IPS-15b (cell line): ENCODE measurements around the gene TEX101.
"Not testable (repeated sequence)": the region's sequence is repeated elsewhere in the genome, so short reads cannot be mapped to it uniquely, and the experiment has no call there.

Source experiments
- H3K27me3 ChIP-seq: one replicate; pipeline ENCODE4 v1.6.1; 2013; ENCODE audit warnings: low read length; ENCODE audit not compliant: control insufficient read depth, insufficient read depth
- H3K36me3 ChIP-seq: one replicate; pipeline ENCODE4 v1.6.1; 2013; ENCODE audit warnings: low read length; ENCODE audit not compliant: control insufficient read depth, insufficient read depth
- H3K4me1 ChIP-seq: one replicate; pipeline ENCODE4 v1.6.1; 2013; ENCODE audit warnings: mild to moderate bottlenecking, low read length; ENCODE audit not compliant: control insufficient read depth, insufficient read depth
- H3K4me3 ChIP-seq: one replicate; pipeline ENCODE4 v1.5.1; 2013; ENCODE audit warnings: low read depth, low read length
- H3K9ac ChIP-seq: one replicate; pipeline ENCODE4 v1.6.1; 2013; ENCODE audit warnings: low read depth, mild to moderate bottlenecking, low read length
- H3K9me3 ChIP-seq: one replicate; pipeline ENCODE4 v1.6.1; 2013; ENCODE audit warnings: mild to moderate bottlenecking, low read length; ENCODE audit not compliant: control insufficient read depth, insufficient read depth

TEX101 gene, protein sequence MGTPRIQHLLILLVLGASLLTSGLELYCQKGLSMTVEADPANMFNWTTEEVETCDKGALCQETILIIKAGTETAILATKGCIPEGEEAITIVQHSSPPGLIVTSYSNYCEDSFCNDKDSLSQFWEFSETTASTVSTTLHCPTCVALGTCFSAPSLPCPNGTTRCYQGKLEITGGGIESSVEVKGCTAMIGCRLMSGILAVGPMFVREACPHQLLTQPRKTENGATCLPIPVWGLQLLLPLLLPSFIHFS

DNA sequence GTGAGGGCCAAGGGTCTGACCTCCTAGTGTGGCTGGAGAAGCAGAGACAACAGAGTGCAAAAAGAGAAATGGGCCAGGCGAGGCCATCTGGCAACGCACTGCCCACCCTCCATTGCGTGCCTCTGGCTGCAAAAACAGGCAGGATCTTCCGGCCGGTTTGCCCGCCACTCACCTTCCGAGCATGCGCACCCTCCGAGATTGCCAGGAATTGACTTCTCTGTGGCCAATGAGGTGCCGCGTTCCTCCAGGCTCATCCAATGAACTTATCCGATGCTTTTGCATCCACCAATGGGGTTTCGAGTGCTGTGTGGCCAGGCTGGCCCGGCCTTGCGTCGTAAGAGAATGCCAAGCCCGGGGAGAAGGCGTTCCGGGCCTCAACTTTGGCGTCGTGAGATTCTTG, at the start of gene TEX101:
Gene TEX101, plus strand, starts transcription at position 337 of the 400 bp plus-strand sequence. CDS start 1,030 bp downstream, outside the sequence.
- Histone ChIP-seq H3K36me3 (no peaks in the 10 kb centered on the region), H3K9me3 (no peaks in the 10 kb centered on the region), H3K27me3 (no peaks in the 10 kb centered on the region), H3K4me1 (no peaks in the 10 kb centered on the region), H3K9ac (no peak within 1 kb of the TSS), H3K4me3 (no peak within 1 kb of the TSS)

DNA sequence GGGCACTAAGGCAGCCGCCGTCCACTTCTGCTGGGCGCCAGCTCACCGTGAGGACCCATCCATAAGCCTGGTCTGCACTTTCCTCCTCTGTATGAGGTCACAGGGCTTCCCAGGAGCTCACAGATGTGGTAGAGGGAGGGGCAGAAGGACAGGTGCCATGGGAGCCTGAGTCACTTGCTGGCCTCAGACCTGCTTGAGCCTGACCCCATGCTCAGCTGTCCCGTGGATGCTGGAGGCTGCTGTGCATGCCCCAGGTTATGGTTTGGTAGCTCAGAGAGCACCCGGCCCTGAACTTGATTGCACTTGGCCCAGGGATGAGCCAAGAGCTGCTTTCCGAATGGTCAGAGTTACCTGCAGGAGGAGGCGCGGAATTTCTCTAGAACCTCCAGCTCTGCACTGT, 49.0 kb upstream of the TEX101 start:
- H3K9ac ChIP-seq, H3K4me3 ChIP-seq, H3K4me1 ChIP-seq, H3K27me3 ChIP-seq, H3K36me3 ChIP-seq, H3K9me3 ChIP-seq: not testable (repeated sequence)

DNA sequence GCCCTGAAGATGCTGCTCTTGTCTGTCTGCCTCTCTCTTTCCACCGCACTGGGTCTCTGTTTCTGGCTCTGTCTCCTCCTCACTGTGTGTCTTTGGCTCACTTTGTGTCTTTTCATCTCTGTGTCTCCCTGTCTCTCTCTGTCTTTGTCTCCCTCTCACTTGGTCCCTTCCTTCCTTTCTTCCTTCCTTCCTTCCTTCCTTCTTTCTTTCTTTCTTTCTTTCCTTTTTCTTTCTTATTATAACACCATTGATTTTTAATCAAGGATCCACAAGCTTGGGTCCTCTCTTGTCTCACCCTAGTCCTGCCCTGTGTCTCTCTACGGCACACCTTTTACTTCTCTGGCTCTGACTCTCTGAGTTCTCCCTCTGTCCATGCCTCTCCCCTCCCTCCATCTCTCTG, 46.9 kb upstream of the TEX101 start:
- Histone ChIP-seq H3K36me3 (no peaks in the 10 kb centered on the region), H3K4me1 (no peaks in the 10 kb centered on the region), H3K27me3 (no peaks in the 10 kb centered on the region), H3K4me3 (no peak overlapping the region), H3K9ac (no peak overlapping the region), H3K9me3 (no peaks in the 10 kb centered on the region)

DNA sequence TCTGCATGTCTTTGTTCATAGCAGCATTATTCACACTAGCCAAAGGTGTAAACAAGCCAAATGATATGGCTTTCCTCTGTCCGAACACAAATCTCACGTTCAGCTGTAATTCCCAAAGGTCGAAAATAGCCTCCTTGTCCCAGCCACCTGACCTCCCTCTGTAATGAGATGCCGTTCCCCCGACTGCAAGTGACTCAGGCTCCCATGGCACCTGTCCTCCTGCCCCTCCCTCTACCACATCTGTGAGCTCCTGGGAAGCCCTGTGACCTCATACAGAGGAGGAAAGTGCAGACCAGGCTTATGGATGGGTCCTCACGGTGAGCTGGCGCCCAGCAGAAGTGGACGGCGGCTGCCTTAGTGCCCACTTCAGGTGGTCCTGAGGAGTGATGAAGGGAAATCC, 45.8 kb upstream of the TEX101 start:
- not testable (repeated sequence) for H3K36me3 ChIP-seq, H3K4me1 ChIP-seq, H3K9ac ChIP-seq, H3K27me3 ChIP-seq, H3K9me3 ChIP-seq, H3K4me3 ChIP-seq

DNA sequence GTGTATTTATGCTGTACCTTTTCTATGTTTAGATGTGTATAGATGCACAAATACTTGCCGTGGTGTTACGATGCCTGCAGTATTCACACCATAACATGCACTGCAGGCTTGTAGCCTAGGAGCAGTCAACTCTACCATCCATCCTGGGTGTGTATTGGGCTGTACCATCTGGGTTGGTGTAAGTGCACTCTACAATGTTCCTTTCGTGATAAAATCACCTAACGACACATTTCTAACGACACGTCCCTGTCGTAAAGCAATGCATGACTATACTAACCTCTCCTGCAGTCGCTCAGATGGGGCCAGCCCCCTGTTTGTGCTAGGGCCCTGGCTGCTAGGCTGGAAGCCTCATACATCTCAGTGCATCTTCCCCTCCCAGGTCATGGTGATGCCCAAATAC, 42.8 kb upstream of the TEX101 start:
- no peak overlapping the region for H3K9ac ChIP-seq
- no peaks in the 10 kb centered on the region for H3K9me3 ChIP-seq
- H3K4me3 ChIP-seq = no peak overlapping the region
- H3K27me3 ChIP-seq = no peaks in the 10 kb centered on the region
- H3K4me1 ChIP-seq = no peaks in the 10 kb centered on the region
- H3K36me3 ChIP-seq = no peaks in the 10 kb centered on the region

DNA sequence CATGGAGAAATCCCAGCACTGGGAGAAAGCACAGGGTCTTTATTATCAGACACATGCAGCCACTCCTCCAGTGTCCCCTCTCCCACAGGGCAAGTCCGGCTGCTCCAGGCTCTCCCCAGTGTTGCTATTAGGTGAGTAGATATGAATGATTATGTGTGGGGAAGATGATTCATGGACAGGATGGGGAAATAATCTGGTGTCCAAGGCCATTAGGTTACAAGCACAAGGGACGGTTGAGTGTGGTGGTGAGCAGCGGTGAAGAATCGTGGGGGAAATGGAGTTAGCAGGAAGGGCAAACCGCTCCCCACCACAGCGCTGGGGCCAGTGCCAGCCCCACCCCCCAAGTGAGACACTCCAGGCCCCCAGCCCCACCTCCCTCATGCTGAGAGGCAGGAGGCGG, 42.2 kb upstream of the TEX101 start:
- H3K9me3 ChIP-seq = no peaks in the 10 kb centered on the region
- no peaks in the 10 kb centered on the region for H3K36me3 ChIP-seq
- H3K4me3 ChIP-seq = no peak overlapping the region
- H3K4me1 ChIP-seq = no peaks in the 10 kb centered on the region
- H3K9ac ChIP-seq = no peak overlapping the region
- H3K27me3 ChIP-seq = no peaks in the 10 kb centered on the region

DNA sequence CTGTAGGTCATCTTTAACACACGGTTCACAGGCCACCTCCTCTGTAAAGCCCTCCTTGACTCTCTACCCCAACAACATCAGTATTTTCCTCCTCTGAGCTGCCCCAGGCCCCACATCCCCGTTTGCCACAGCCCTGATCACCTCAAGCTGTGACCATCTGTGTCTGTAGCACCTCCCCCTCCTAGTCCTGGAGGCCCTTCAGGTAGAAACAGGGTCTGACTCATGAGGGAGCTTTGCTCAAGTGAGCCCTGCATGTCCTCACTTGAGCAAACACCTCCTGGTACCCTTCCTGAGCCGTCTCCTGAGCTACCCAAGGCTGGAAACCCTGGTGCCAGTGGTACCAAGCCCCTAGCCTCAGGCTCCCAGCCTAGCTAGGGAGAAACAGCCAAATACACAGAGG, 37.1 kb upstream of the TEX101 start:
- not testable (repeated sequence) for H3K36me3 ChIP-seq, H3K9ac ChIP-seq, H3K9me3 ChIP-seq, H3K4me1 ChIP-seq, H3K27me3 ChIP-seq, H3K4me3 ChIP-seq

DNA sequence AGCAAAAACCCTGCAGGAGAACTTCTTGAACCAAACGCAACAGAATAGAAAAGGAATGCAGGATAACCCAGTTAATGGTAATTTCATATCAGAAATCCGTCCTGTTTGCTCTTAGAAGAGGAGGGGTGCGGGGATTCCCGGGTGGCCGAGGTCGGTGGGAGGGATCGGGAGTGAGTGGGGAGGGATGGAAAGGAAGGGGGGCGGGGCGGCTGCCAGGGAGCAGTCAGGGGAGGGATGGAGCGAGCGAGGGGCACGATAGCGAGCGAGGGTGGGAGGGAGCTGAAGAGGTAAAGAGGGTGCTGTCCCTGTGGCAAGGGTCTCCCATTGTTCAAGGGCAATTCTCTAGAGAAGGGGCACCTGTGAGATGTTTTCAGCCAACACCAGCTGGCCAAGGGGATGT, 34.7 kb upstream of the TEX101 start:
- Histone ChIP-seq H3K36me3 (no peaks in the 10 kb centered on the region), H3K27me3 (no peaks in the 10 kb centered on the region), H3K4me3 (no peak overlapping the region), H3K9ac (no peak overlapping the region), H3K9me3 (no peaks in the 10 kb centered on the region), H3K4me1 (no peaks in the 10 kb centered on the region)

DNA sequence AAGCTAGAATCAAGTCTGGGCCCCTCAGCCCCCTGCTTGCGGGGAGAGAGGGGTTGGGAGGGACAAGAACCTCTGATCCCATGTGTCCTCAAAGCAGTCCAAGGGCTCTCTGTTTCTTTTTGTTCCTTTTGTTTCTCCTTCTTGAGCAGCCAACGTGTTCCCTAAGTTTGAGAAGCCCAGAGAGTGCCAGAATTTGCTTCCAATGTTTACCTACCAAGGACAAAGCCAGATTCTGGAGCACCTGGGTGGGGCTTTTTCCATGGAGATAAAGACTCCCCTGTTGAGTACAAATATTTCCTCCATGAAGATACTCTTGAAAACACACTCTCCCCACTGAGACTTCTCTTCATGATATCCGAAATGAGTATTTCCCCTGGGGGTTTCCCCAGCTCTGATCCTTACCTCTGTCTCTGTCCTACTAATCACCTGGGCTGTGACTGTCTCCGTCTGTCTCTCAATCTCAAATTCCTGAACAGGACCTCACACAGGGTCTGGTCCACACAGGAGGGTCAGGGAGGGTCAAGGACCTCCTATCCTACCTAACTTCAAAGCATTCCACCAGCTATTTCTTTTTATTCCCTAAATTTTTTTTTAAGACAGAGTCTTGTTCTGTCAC, 33.8 kb upstream of the TEX101 start:
- Histone ChIP-seq H3K9ac (no peak overlapping the region), H3K27me3 (no peaks in the 10 kb centered on the region), H3K4me3 (no peak overlapping the region), H3K9me3 (no peaks in the 10 kb centered on the region), H3K4me1 (no peaks in the 10 kb centered on the region), H3K36me3 (no peaks in the 10 kb centered on the region)

DNA sequence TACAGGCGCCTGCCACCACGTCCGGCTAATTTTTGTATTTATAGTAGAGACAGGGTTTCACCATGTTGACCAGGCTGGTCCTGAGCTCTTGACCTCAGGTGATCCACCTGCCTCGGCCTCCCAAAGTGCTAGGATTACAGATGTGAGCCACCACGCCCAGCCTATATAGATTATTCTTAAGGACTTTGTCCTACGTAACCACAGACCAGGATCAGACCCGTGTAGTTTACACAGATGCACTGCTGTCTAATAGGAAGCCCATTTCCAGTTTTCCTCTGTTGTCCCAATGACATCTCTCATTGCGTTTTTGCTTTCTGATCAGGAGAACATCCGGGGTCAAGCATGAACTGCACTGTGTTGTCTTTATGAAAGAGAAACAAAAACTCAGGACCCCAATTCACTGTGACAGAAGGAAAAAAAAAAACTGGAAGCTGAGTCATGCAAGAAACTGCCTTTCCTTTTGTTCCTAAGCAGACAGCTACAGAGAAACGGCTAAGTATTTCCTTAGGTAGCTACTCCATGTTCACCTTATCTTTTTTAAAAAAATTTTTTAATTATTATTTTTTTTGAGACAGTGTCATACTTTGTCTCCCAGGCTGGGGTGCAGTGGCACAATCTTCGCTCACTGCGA, 32.0 kb upstream of the TEX101 start:
- not testable (repeated sequence) for H3K27me3 ChIP-seq, H3K4me1 ChIP-seq, H3K36me3 ChIP-seq, H3K9me3 ChIP-seq, H3K9ac ChIP-seq, H3K4me3 ChIP-seq

DNA sequence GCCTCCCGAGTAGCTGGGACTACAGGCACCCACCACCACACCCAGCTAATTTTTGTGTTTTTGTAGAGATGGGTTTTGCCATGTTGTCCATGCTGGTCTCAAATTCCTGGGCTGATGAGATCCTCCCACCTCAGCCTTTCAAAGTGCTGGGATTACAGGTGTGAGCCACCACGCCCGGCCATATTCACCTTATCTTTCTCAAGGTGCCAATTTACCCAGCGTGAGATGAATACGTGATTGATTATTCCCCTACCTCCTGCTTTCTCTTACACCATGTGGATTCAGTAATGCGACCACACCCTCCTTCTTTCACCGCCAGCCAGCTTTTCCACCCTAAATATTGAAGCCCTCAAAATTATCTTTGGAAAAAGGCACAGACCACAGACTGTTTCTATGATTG, 31.4 kb upstream of the TEX101 start:
- H3K27me3 ChIP-seq, H3K9ac ChIP-seq, H3K4me1 ChIP-seq, H3K36me3 ChIP-seq, H3K9me3 ChIP-seq, H3K4me3 ChIP-seq: not testable (repeated sequence)

DNA sequence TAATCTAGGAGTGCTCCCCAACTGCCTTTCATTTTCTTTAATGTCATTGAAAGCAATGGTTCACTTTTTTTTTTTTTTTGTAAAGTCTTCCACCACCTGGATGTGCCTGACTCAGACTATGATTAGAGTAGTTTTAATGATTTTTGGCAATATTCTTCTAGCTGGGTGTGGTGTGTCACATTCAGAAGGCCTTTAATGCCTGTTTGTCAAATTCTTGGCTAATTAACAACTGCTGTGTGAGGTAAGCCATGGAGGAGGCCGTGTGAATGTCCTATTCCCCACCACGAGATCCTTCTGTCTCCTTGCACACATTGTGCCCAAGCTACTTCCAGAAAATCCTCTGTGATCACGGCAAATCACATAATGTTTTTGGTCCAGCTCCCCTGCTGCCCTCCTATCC, 30.9 kb upstream of the TEX101 start:
- H3K9me3 ChIP-seq, H3K4me1 ChIP-seq, H3K4me3 ChIP-seq, H3K27me3 ChIP-seq, H3K36me3 ChIP-seq, H3K9ac ChIP-seq: not testable (repeated sequence)
